Kidney tubule cell (primary cell): ENCODE results near the gene LACTBL1.
A peak's percentile ranks its signal among the peaks of the same experiment; 100 is the strongest.
"Not testable (repeated sequence)": the region's sequence is repeated elsewhere in the genome, so short reads cannot be mapped to it uniquely, and the experiment has no call there.

ENCODE experiments used
- DNase-seq: peaks from one replicate; pipeline ENCODE4 v3.0.0-alpha.2; 2018; ENCODE audit warnings: low spot score

The LACTBL1 gene

GRCh38 chr1:22976461-22977243 is 4.0 kb upstream of the LACTBL1 start:
- peak; percentile 85 for DNase-seq

DNA sequence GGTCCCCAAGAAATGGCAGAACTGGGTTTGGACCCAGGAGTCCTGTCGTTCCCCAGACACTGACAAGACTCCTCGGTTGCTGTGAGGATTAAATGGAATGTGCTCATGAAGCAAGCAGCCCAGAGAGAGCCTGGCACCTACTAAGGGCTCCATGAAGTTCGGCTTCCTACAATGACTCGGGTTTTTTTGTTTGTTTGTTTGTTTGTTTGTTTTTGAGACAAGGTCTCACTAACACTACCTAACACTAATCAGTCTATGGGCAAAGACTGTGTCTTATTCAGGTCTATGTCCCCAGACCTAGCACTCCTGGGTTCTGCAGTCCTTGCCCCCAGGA is 3.4 kb upstream of the LACTBL1 start:
- no peak for DNase-seq

DNA sequence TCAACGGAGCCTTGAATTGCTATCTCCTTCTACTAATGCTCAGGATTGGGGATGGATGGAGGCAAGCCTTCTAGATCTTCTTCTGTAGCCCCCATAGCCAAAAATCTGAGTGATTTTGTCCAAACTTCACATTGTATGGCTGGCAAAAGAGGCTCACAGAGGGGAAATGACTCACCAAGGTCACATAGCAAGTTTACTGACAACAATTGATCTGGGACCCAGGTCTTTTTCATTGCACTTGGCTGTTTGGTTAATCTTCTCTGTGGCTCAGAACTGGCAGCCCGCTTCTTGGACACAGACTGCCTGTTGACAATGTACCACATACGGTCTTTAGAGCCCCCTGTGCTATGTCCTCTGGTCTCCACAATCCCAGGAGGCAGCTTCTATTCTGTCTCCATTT is 3.0 kb upstream of the LACTBL1 start:
- DNase-seq, result peak; percentile 16

DNA sequence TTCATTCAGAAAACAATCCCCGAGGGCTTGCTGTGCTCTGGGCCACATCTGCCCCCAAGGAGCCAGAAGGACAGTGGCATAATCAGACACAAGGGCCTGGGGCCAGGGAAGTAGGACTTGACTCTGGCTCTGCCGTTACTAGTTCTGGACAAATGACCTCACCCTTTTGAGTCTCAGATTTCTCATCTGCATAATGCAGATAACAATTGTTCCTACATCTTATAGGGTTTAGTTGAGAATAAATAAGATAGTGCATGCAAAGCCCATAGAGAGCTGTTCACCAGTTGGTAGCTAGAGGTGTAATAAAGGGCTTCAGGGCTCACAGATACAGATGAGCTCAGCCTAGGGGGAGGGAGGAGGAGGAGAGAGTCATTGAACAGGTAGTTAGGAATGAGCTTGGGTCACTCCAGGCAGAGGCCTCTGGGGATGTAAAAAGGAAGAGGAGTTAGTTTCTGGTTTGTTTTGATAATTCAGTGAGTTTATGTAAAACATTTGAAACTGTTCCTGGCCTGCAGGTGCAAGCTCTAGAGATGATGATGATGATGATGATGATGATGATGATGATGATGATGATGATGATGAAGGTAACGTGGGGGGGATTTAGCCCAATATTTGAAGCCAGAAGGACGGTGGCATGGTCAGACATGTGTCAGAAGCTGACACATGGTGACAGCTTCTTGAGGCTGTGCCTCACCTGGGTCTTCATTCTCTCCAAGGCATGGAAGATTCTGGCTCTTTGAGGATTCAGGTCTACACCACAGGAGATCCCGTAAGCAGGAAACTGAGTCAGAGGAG is 858 bp downstream of the LACTBL1 start:
- DNase-seq, result peak; percentile 54

GRCh38 chr1:22971161-22971560 is 1.5 kb downstream of the LACTBL1 start:
- no peak for DNase-seq

DNA sequence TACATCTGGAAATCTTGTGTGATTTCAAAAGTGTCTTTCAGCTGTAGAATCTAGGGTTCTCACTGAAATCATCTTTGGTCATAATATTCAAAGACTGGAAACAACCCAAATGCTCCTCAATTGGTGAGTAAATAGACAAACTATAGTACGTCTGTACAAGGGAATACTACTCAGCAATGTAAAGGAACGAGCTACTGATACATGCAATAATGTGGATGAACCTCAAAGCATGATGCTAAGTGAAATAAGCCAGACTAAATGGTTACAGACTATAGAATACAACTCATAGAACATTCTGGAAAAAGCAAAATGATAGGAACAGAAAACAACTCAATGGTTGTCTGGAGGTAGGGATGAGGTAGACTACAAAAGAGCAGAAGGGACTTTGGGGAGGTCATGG is 2.6 kb downstream of the LACTBL1 start:
- DNase-seq, result no peak

- DNase-seq, result peak; percentile 17
Observed at GRCh38 chr1:22969304-22969709, 3.4 kb downstream of the LACTBL1 start.

- no peak for DNase-seq
Observed at GRCh38 chr1:22967833-22968232, 4.8 kb downstream of the LACTBL1 start.

- DNase-seq, result no peak
Observed at GRCh38 chr1:22966309-22966708, 6.4 kb downstream of the LACTBL1 start.

GRCh38 chr1:22963044-22963677 is 9.5 kb downstream of the LACTBL1 start:
- no peak for DNase-seq

- DNase-seq, result no peak
Observed at GRCh38 chr1:22962558-22962957, 10.1 kb downstream of the LACTBL1 start.

- no peak for DNase-seq
Observed at GRCh38 chr1:22959545-22960360, 12.9 kb downstream of the LACTBL1 start.

DNA sequence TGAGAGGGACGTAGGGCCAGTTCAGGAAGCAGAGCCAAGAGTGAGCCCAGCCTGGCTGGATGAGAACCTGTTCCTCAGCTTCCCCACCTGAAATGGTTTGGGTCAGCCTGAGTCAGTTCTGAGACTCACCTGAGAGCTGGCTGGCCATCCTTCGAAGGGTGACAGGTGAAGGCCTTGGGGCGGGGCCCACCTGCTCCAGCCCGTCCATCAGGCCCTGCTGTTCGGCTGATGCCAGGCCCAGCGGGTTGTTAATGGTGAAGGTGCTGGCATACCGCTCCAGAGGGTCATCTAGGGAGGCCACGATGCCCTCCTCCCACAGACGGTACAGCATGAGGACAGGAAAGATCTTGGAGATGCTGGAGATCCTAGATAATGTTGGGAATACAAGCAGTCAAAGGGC is 14.1 kb downstream of the LACTBL1 start:
- DNase-seq, result no peak

GRCh38 chr1:22957066-22957465 is 15.6 kb downstream of the LACTBL1 start:
- DNase-seq, result no peak

DNA sequence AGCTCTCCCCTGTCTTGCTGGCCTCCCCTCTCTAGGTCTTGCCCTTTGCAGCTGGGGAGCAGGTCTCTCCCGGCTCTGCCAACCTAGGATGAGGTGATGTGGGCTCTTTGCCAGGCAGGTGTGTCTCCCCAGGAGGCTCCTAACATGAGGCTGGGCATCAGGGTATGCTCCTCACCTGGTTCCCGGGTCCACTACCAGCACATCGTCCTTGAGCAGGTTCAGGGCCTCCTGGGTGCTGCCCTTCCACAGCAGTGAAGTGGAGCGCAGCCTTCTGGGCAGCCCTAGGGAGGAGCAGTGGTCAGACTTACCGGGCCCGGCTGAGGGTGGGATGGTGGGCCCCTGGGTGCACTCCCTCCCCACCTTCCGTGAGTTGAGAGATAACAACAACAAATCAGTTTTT is 17.5 kb downstream of the LACTBL1 start:
- DNase-seq, result no peak

DNA sequence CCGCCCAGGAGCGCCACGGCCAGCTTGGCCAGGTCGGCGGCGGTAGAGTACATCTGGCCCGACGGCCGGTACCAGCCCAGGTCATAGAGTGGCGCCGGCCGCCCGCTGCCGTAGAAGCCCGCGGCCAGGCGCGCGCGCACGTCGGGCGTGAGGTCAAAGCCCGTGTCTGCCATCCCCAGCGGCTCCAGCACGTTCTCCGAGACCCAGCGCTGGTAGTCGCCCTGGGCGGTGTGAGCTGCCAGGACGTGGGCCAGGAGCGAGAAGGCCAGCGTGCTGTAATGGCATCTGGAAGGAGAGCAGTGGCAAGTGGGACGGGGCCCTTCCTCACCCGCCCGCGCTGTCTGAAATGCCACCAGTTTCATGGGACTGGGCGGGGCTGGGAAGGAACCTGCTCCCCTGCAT is 18.9 kb downstream of the LACTBL1 start:
- DNase-seq, result no peak

DNA sequence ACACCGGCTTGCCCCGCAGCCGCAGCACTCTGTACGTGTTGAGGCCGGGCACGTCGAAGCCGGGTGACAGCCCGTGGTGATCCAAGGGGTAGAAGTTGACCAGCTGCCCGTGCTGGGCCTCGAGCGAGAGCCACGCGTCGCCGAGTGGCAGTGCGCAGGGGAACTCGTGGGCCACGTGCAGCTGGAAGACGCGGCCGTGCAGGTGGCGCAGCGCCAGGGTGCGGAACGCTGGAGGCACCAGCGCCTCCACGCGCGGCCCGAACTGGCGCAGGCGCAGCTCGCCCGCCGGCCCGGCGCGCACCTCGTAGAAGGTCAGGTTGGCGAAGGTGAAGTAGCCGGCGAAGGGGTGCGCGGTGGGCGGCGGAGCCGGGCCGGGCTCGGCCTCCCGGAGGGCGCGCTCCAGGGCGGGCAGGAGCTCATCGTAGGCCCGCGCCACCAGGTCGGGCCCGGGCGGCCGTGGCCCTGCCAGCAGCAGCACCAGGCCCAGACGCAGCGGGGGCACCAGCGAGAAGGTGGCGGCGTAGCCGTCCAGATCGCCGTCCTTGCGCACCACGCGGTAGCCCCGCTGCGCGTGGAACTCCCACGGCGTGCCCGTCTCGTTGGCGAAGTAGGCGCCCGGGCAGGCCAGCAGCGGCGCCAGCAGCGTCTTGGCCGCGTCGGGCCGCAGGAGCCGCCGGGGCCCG is 19.5 kb downstream of the LACTBL1 start:
- DNase-seq, result no peak

DNA sequence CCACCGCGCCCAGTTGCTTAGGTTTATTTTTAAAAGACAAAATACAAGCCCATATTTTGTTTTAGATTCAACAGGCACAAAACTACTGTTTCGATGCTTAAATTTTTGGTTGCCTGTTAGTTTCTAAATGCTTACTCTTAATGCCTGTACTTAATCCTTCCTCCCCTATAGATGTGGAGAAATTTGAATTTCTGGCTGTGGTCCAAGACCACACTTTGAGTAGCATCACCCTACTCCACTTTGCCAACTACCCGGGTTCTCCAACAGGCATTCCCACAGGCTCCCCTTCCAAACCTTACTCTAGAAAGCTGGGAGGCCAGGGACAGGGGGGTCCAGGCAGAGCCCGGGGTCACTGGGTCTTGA is 20.0 kb downstream of the LACTBL1 start:
- DNase-seq, result no peak

DNA sequence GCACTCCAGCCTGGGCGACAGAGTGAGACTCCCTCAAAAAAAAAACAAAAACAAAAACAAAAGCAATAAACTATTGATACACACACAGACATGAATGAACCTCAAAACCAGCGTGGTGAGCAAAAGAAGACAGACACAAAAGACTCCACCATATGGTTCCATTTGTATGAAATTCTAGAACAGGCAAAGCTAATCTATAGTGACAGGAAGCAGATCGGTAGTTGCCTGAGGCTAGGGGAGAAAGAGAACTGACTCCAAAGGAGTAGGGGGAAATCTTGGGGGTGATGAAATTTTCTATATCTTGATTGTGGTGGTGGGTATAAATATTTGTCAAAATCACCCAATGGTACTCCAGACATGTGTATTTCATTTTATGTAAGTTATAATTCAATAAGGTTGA is 20.9 kb downstream of the LACTBL1 start:
- DNase-seq, result no peak

GRCh38 chr1:22949822-22950331 is 22.8 kb downstream of the LACTBL1 start:
- DNase-seq, result no peak

DNA sequence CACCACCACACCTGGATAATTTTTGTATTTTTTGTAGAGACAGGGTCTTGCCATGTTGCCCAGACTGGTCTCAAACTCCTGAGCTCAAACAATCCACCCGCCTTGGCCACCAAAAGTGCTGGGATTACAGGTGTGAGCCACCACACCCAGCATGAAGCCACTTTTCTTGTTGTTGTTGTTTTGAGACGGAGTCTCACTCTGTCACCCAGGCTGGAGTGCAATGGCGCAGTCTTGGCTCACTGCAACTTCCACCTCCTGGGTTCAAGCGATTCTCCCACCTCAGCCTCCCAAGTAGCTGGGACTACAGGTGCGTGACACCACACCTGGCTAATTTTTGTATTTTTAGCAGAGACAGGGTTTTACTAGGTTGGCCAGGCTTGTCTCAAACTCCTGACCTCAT is 27.5 kb downstream of the LACTBL1 start:
- DNase-seq, result not testable (repeated sequence)
